Measurements from ENCODE around the gene ULBP2.
"Not testable (repeated sequence)": the region's sequence is repeated elsewhere in the genome, so short reads cannot be mapped to it uniquely, and the experiment has no call there.

ULBP2 gene

GRCh38 chr6:149904661-149905370 lies 37.0 kb upstream of the ULBP2 start:
- H3K27ac ChIP-seq = no peak overlapping the region
- no peak for TF ChIP-seq CTCF (IDR thresholded peaks at IDR 0.05)
- TF ChIP-seq ZFX (IDR thresholded peaks at IDR 0.05; ENCODE audit: borderline replicate concordance) = no peak

- H3K27ac ChIP-seq = no peak overlapping the region
- no peak for TF ChIP-seq CTCF (IDR thresholded peaks at IDR 0.05)
- no peak for TF ChIP-seq ZFX (IDR thresholded peaks at IDR 0.05; ENCODE audit: borderline replicate concordance)
Observed at GRCh38 chr6:149905371-149905910, 36.4 kb upstream of the ULBP2 start.

GRCh38 chr6:149905911-149906371 lies 35.9 kb upstream of the ULBP2 start:
- TF ChIP-seq ZFX (IDR thresholded peaks at IDR 0.05; ENCODE audit: borderline replicate concordance) (no peak), CTCF (IDR thresholded peaks at IDR 0.05) (no peak)
- no peak overlapping the region for H3K27ac ChIP-seq

- H3K27ac ChIP-seq = no peak overlapping the region
- no peak for TF ChIP-seq ZFX (IDR thresholded peaks at IDR 0.05; ENCODE audit: borderline replicate concordance)
- no peak for TF ChIP-seq CTCF (IDR thresholded peaks at IDR 0.05)
Observed at GRCh38 chr6:149906405-149906804, 35.4 kb upstream of the ULBP2 start.

- no peak for TF ChIP-seq ZFX (IDR thresholded peaks at IDR 0.05; ENCODE audit: borderline replicate concordance)
- no peak for TF ChIP-seq CTCF (IDR thresholded peaks at IDR 0.05)
- H3K27ac ChIP-seq = no peak overlapping the region
Observed at GRCh38 chr6:149907317-149907716, 34.5 kb upstream of the ULBP2 start.

- H3K27ac ChIP-seq = not testable (repeated sequence)
Observed at GRCh38 chr6:149908480-149908879, 33.3 kb upstream of the ULBP2 start.

GRCh38 chr6:149909701-149910470 lies 31.9 kb upstream of the ULBP2 start:
- H3K27ac ChIP-seq = no peak overlapping the region
- TF ChIP-seq CTCF (IDR thresholded peaks at IDR 0.05) = no peak
- TF ChIP-seq ZFX (IDR thresholded peaks at IDR 0.05; ENCODE audit: borderline replicate concordance) = no peak
